GM12875 (cell line): ENCODE data around the gene DHX32.

ENCODE experiments used
- H3K4me3 ChIP-seq: one replicate; pipeline ENCODE4 v1.5.1; 2011; ENCODE audit warnings: low read depth, low read length, control low read depth
- TF ChIP-seq, protein P1 (sequence below): IDR thresholded peaks from 2 replicates; pipeline ENCODE4 v1.5.1; 2011; ENCODE audit warnings: low read depth, mild to moderate bottlenecking, control low read depth, inconsistent platforms, low read length, moderate library complexity, borderline replicate concordance; ENCODE audit not compliant: insufficient read depth

Gene DHX32

DNA sequence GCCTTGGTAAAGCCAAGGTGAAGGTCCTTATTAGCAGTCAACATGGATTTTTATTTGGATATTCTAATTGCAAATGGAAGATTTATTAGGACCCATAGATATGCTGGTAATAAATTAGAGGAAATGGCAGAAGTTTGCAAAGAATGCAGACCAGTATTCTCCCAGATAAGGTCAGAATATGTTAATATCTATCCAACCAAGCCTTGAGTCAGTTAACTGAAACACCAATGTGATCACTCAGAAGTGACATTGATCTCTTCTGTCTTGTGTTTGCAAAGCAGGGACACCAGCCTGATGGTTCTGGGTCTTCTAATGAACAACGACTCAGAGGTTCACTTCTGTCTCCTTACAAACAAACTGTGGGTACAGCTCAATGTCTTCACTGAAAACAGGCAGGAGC is 79.5 kb downstream of the DHX32 start:
- H3K4me3 ChIP-seq: no peak overlapping the region
- TF ChIP-seq, protein P1, sequence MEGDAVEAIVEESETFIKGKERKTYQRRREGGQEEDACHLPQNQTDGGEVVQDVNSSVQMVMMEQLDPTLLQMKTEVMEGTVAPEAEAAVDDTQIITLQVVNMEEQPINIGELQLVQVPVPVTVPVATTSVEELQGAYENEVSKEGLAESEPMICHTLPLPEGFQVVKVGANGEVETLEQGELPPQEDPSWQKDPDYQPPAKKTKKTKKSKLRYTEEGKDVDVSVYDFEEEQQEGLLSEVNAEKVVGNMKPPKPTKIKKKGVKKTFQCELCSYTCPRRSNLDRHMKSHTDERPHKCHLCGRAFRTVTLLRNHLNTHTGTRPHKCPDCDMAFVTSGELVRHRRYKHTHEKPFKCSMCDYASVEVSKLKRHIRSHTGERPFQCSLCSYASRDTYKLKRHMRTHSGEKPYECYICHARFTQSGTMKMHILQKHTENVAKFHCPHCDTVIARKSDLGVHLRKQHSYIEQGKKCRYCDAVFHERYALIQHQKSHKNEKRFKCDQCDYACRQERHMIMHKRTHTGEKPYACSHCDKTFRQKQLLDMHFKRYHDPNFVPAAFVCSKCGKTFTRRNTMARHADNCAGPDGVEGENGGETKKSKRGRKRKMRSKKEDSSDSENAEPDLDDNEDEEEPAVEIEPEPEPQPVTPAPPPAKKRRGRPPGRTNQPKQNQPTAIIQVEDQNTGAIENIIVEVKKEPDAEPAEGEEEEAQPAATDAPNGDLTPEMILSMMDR: no peak

DNA sequence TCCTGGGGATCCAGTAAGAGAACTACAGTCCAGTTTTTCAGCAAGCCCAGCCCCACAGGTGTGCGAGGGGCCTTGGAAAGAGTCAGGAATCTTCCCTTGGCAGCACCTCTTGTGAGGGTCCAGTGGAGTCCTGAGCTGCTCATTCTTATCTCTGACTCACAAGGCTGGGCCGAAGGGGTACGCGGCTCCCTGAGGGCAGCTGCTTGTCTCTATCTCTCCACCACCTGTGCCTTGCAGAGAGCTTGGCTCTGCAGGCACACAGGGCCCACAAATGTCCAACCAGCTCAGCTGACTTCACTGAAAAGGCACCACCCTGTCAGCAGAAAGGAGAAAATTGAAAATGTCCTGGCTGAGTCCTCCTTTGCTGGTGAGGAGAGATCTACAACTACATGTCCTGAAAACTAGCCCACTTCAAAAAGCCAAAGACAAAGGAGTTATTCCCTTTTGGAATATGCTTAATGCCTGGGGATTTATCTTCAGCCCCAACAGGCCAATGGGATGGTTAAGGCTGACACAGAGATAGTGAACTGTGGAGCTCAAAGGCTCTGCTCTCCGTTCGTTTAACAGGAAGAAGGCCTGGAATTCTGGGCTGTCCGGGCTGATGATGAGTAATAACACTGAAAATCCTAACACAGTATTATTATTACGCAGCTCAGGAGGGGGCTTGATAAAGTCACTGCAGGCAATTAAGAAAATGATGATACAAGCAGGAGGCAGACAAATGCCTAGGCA is 81.5 kb downstream of the DHX32 start:
- TF ChIP-seq, protein P1: no peak
- no peak overlapping the region for H3K4me3 ChIP-seq

DNA sequence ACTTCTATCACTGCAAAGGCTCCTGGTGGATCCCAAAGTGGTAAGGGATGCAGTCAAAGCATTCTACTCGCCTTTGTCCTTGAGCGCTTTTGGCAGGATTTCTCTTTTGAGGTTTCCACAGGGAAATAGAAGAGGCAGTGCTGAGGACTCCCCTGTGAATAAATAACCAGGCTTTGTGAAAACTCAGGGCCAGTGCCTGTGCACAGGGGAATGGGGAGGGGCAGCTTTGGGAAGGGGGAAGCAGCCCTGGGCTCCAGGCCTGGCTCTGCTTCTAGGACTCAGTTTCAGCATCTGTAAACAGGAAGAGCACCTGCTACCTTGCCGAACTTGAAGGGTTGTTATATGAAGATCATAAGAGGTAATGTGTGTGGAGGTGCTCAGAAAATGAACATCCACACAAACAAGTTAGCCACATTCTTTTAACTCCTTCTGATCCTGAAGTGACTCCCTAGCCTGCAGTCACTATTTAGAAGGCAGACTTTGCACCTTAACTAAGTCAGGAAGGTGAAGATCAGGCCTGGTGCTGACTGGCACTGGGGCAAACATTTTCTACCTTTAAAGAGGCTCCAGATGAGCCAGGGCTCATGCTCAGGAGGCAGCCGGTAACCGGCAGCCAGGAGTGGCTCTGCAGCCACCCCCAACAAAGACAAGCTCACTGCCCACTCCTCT is 83.0 kb downstream of the DHX32 start:
- no peak overlapping the region for H3K4me3 ChIP-seq
- TF ChIP-seq, protein P1: no peak

DNA sequence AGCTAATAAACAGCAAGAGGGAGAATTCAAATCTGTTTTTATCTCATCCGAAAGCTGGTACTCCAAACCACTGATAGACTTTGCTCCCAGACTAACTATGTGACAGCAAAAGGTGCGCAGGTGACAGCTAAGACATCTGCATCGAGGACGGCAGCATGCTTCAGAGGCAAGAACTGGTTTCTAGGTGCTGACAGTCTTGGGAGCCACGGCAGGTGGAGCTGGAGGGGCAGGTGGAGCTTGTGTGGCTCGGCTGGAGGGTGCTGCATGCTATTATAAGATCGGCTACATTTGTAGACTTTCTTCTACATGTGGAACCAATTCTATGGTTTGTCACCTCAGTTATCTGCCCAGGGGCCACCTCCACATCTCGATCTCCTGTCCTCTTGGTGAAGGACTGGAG is 83.7 kb downstream of the DHX32 start:
- TF ChIP-seq, protein P1: no peak
- H3K4me3 ChIP-seq: no peak overlapping the region

DNA sequence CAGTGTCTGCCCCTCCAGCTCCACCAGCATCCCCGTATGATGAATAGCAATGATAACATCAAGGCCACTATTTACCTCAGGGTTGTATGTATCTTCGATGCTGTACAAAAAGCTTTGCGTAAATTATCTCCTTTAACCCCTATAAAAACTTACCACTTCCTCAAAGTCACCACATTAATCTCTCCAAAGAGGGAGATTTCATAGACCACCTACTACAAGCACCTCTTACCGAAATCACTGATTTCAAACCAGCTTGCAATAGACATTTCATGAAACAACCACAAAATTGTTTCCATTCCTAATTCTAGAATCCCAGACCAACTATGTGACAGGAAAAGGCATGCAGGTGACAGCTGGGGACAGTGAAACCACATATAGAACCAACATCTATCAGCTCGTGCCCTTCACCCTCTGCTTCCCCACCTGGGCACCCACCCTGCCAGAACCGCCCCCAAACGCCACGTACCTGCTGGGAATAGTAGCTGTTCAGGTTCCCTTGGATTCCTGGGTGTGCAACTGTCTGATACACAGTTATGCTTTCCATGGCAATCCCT is 85.4 kb downstream of the DHX32 start:
- TF ChIP-seq, protein P1: no peak
- no peak overlapping the region for H3K4me3 ChIP-seq

DNA sequence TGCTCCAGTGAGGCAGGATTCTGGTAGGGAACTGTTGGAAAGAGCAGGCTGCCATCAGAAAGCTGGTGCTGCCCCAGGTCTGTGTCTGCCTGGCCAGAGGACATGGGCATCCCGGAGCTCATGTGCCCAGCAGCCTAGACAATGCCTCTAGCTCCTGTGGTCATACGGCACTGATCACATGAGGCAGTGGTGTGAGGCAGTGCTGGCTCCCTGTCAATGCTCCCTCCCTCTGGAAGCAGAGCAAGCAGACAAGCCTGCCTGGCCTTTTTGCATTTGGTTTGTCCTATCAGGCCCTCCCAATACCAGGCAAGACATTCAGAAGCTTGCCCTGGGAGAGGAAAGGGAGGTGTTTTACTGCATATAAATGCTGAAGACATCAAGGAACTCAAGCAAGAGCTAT is 86.0 kb downstream of the DHX32 start:
- TF ChIP-seq, protein P1: no peak
- no peak overlapping the region for H3K4me3 ChIP-seq
